Caco-2 (cell line): Measurements from ENCODE around the gene MIPEP. TPM values are rescaled to one million over a fixed set of nuclear protein-coding genes. Genes with fewer than 3 reads are reported as not detected.

ENCODE experiments used
- BruUV-seq: library from RNA; stranded (reverse); fragments of 400-500 nt; replicated peaks from 2 replicates; lab custom pipeline; 2021; lab: Mats Ljungman, UMichigan
- CTCF ChIA-PET: fragments of 300-600 bp; sonication (Branson Sonifier 250); formaldehyde crosslinking; loops from one replicate; lab custom pipeline; 2022; ENCODE audit warnings: antibody characterized with exemption; lab: Charles Lee
- POLR2A ChIA-PET: fragments of 300-600 bp; sonication (Branson Sonifier 250); formaldehyde crosslinking; loops from one replicate; lab custom pipeline; 2022; ENCODE audit warnings: antibody characterized with exemption; lab: Charles Lee
- DNase-seq, 2 experiments: peaks; one replicate each; pipeline versions ENCODE4 v3.0.0 to v3.0.0-alpha.2; 2020 to 2022
- H3K27me3 ChIP-seq: replicated peaks from 2 replicates; pipeline ENCODE4 v1.6.0; 2011; ENCODE audit warnings: low read length; ENCODE audit not compliant: control insufficient read depth, insufficient read depth
- H3K36me3 ChIP-seq: 2 replicates; pipeline ENCODE4 v1.5.1; 2011; ENCODE audit warnings: low read length; ENCODE audit not compliant: control insufficient read depth, insufficient read depth
- H3K4me1 ChIP-seq: fragments of 250-450 bp; sonication (Bioruptor Pico); 2 replicates; pipeline ENCODE4 v1.5.1; 2020; ENCODE audit warnings: mild to moderate bottlenecking
- H3K4me3 ChIP-seq: 2 replicates; pipeline ENCODE4 v1.5.1; 2011; ENCODE audit warnings: low read depth, mild to moderate bottlenecking, control low read depth, low read length
- H3K9me3 ChIP-seq: fragments of 250-450 bp; sonication (Bioruptor Pico); 2 replicates; pipeline ENCODE4 v1.5.1; 2020; ENCODE audit warnings: mild to moderate bottlenecking, moderate library complexity
- H3K27ac Mint-ChIP-seq: one replicate; pipeline ENCODE4 v1.8.0; 2022; ENCODE audit warnings: mixed read lengths; ENCODE audit not compliant: unreplicated experiment
- H3K27me3 Mint-ChIP-seq: one replicate; pipeline ENCODE4 v1.8.0; 2022; ENCODE audit warnings: mixed read lengths; ENCODE audit not compliant: insufficient read depth, unreplicated experiment
- H3K36me3 Mint-ChIP-seq: one replicate; pipeline ENCODE4 v1.8.0; 2022; ENCODE audit warnings: mild to moderate bottlenecking, mixed read lengths; ENCODE audit not compliant: insufficient read depth, unreplicated experiment
- H3K4me1 Mint-ChIP-seq: one replicate; pipeline ENCODE4 v1.8.0; 2022; ENCODE audit warnings: low read depth, mixed read lengths; ENCODE audit not compliant: unreplicated experiment
- H3K4me3 Mint-ChIP-seq: one replicate; pipeline ENCODE4 v1.8.0; 2022; ENCODE audit warnings: mild to moderate bottlenecking, moderate library complexity, mixed read lengths; ENCODE audit not compliant: unreplicated experiment
- H3K9me3 Mint-ChIP-seq: one replicate; pipeline ENCODE4 v1.8.0; 2022; ENCODE audit warnings: mixed read lengths; ENCODE audit not compliant: unreplicated experiment
- CTCF ChIP-seq, 2 experiments: fragments of 200-600 bp in 1 of 2; IDR thresholded peaks; 1 replicate in 1 of 2; 2 replicates in 1 of 2; pipeline versions ENCODE4 v1.5.1 to v1.8.0; 2011 to 2022; ENCODE audit warnings: antibody characterized with exemption in 1 of 2, control low read depth in 1 of 2, inconsistent platforms in 1 of 2, low read depth in 1 of 2, low read length in 1 of 2, mild to moderate bottlenecking in 1 of 2, moderate library complexity in 1 of 2; ENCODE audit not compliant: insufficient read depth in 1 of 2, severe bottlenecking in 1 of 2, unreplicated experiment in 1 of 2
- intact Hi-C: fragments of 100-400 bp; cut with micrococcal nuclease; formaldehyde crosslinking; loops from one replicate; pipeline ENCODE4 v1.10.0; 2022; ENCODE audit not compliant: unreplicated experiment
- total RNA-seq: library from RNA; stranded (reverse); gene quantifications from 2 replicates; pipeline ENCODE4 v1.2.3, GENCODE V29; 2022

MIPEP gene
- total RNA-seq, 1 experiment from 2014 or later, result 40.6 TPM

GRCh38 chr13:23701186-23701585 lies 188.0 kb downstream of the MIPEP start:
- intact Hi-C loops, result no loop called here
- no peaks in the 10 kb centered on the region for H3K27me3 ChIP-seq

GRCh38 chr13:23699271-23699670 lies 189.9 kb downstream of the MIPEP start:
- BruUV-seq, result no TSS peak
- no peak for TF ChIP-seq CTCF (IDR thresholded peaks at IDR 0.05; ENCODE audit: insufficient read depth in 1 of 2, low read depth in 1 of 2, low read length in 1 of 2, severe bottlenecking in 1 of 2, unreplicated experiment in 1 of 2)
- H3K4me3 ChIP-seq, result no peak overlapping the region
- ChIA-PET POLR2A (no interaction called here), CTCF (no interaction called here)
- no peaks in the 10 kb centered on the region for H3K27me3 ChIP-seq
- Mint-ChIP-seq H3K4me1 (no peaks in the 10 kb centered on the region), H3K4me3 (no peak overlapping the region), H3K9me3 (no peaks in the 10 kb centered on the region), H3K36me3 (no peaks in the 10 kb centered on the region), H3K27me3 (no peaks in the 10 kb centered on the region), H3K27ac (no peak overlapping the region)
- intact Hi-C loops, result no loop called here
- no peaks in the 10 kb centered on the region for H3K9me3 ChIP-seq
- H3K36me3 ChIP-seq, result no peaks in the 10 kb centered on the region
- no peak for DNase-seq
- no peaks in the 10 kb centered on the region for H3K4me1 ChIP-seq

More at GRCh38 chr13:23701186-23701585, 188.0 kb downstream of the MIPEP start:
- Mint-ChIP-seq H3K4me1 (peaks cover 10% of the 10 kb centered on the region), H3K4me3 (no peak overlapping the region), H3K36me3 (no peaks in the 10 kb centered on the region), H3K27me3 (no peaks in the 10 kb centered on the region), H3K27ac (no peak overlapping the region), H3K9me3 (no peaks in the 10 kb centered on the region)
- no peak for TF ChIP-seq CTCF (IDR thresholded peaks at IDR 0.05; ENCODE audit: insufficient read depth in 1 of 2, low read depth in 1 of 2, low read length in 1 of 2, severe bottlenecking in 1 of 2, unreplicated experiment in 1 of 2)
- Histone ChIP-seq H3K36me3 (no peaks in the 10 kb centered on the region), H3K4me3 (no peak overlapping the region), H3K9me3 (no peaks in the 10 kb centered on the region), H3K4me1 (no peaks in the 10 kb centered on the region)
- BruUV-seq, result no TSS peak
- no peak for DNase-seq
- ChIA-PET CTCF (no interaction called here), POLR2A (no interaction called here)

GRCh38 chr13:23697772-23698313 lies 191.4 kb downstream of the MIPEP start:
- POLR2A ChIA-PET, result no interaction called here
- Mint-ChIP-seq H3K4me3 (no peak overlapping the region), H3K27ac (no peak overlapping the region), H3K9me3 (no peaks in the 10 kb centered on the region), H3K4me1 (peaks cover 1% of the 10 kb centered on the region), H3K27me3 (no peaks in the 10 kb centered on the region), H3K36me3 (no peaks in the 10 kb centered on the region)
- Histone ChIP-seq H3K9me3 (no peaks in the 10 kb centered on the region), H3K4me1 (no peaks in the 10 kb centered on the region), H3K4me3 (no peak overlapping the region), H3K36me3 (no peaks in the 10 kb centered on the region), H3K27me3 (no peaks in the 10 kb centered on the region)
- DNase-seq, result no peak
- TF ChIP-seq CTCF (IDR thresholded peaks at IDR 0.05; ENCODE audit: insufficient read depth in 1 of 2, low read depth in 1 of 2, low read length in 1 of 2, severe bottlenecking in 1 of 2, unreplicated experiment in 1 of 2), result no peak
- CTCF ChIA-PET, result no interaction called here
- no TSS peak for BruUV-seq
- intact Hi-C loops, result no loop called here
